HepG2 (cell line): ENCODE measurements around the gene GSK3A. TPM values are rescaled to one million over a fixed set of nuclear protein-coding genes. Genes with fewer than 3 reads are reported as not detected.

Source experiments
- HINFP ChIP-seq: sonication (generic); formaldehyde crosslinking; IDR thresholded peaks from 2 replicates; pipeline ENCODE4 v1.4.0; 2020; ENCODE audit warnings: low read depth, mild to moderate bottlenecking, missing genetic modification reagents
- IRX3 ChIP-seq: sonication (generic); formaldehyde crosslinking; IDR thresholded peaks from 2 replicates; pipeline ENCODE4 v1.8.1; 2023; ENCODE audit warnings: mild to moderate bottlenecking, low read depth, missing genetic modification reagents, borderline replicate concordance
- LCORL ChIP-seq, 2 experiments: fragments of 450-650 bp in 1 of 2; sonication (generic) in 1 of 2; formaldehyde crosslinking in 1 of 2; IDR thresholded peaks; 2 replicates each; pipeline versions ENCODE4 v1.5.0 to v1.6.1; 2017 to 2020; ENCODE audit warnings: antibody characterized with exemption in 1 of 2, missing genetic modification reagents in 1 of 2
- MAF1 ChIP-seq: sonication (generic); formaldehyde crosslinking; IDR thresholded peaks from 2 replicates; pipeline ENCODE4 v1.5.0; 2020; ENCODE audit warnings: missing genetic modification reagents, borderline replicate concordance
- MTF2 ChIP-seq: sonication (generic); formaldehyde crosslinking; IDR thresholded peaks from 2 replicates; pipeline ENCODE4 v1.5.0; 2020; ENCODE audit warnings: missing genetic modification reagents, borderline replicate concordance
- PRDM4 ChIP-seq: sonication (generic); formaldehyde crosslinking; IDR thresholded peaks from 2 replicates; pipeline ENCODE4 v1.9.0; 2021; ENCODE audit warnings: missing genetic modification reagents, borderline replicate concordance
- SNAI1 ChIP-seq: sonication (generic); formaldehyde crosslinking; IDR thresholded peaks from 2 replicates; pipeline ENCODE4 v1.5.0; 2020; ENCODE audit warnings: mild to moderate bottlenecking, missing genetic modification reagents, borderline replicate concordance
- SRSF9 ChIP-seq: fragments of 200-400 bp; formaldehyde crosslinking; IDR thresholded peaks from 2 replicates; pipeline ENCODE4 v1.6.1; 2018; ENCODE audit warnings: borderline replicate concordance, mild to moderate bottlenecking, low read depth, low read length; ENCODE audit not compliant: insufficient read depth, poor library complexity, severe bottlenecking
- TCF7L2 ChIP-seq: IDR thresholded peaks from 2 replicates; pipeline ENCODE4 v1.6.1; 2011; ENCODE audit warnings: mild to moderate bottlenecking, low read depth, low read length, moderate library complexity
- TOPORS ChIP-seq: sonication (generic); formaldehyde crosslinking; IDR thresholded peaks from 2 replicates; pipeline ENCODE4 v1.8.0; 2023; ENCODE audit warnings: mild to moderate bottlenecking, missing genetic modification reagents
- ZBTB3 ChIP-seq: sonication (generic); formaldehyde crosslinking; IDR thresholded peaks from 2 replicates; pipeline ENCODE4 v1.4.0; 2020; ENCODE audit warnings: low read depth, mild to moderate bottlenecking, moderate library complexity, missing genetic modification reagents, borderline replicate concordance
- ZEB1 ChIP-seq: IDR thresholded peaks from 2 replicates; pipeline ENCODE4 v1.6.1; 2012; ENCODE audit warnings: mild to moderate bottlenecking, low read depth, inconsistent platforms; ENCODE audit not compliant: insufficient replicate concordance
- ZFP1 ChIP-seq: IDR thresholded peaks from 2 replicates; pipeline ENCODE4 v1.6.1; 2016
- ZNF101 ChIP-seq: sonication (generic); formaldehyde crosslinking; IDR thresholded peaks from 2 replicates; pipeline ENCODE4 v1.4.0; 2020; ENCODE audit warnings: mild to moderate bottlenecking, low read depth, missing genetic modification reagents, borderline replicate concordance
- ZNF138 ChIP-seq: sonication (generic); formaldehyde crosslinking; IDR thresholded peaks from 2 replicates; pipeline ENCODE4 v1.5.0; 2020; ENCODE audit warnings: mild to moderate bottlenecking, low read depth, missing genetic modification reagents
- ZNF230 ChIP-seq: sonication (generic); formaldehyde crosslinking; IDR thresholded peaks from 2 replicates; pipeline ENCODE4 v1.4.0; 2020; ENCODE audit warnings: mild to moderate bottlenecking, missing genetic modification reagents
- ZNF362 ChIP-seq: sonication (generic); formaldehyde crosslinking; IDR thresholded peaks from 2 replicates; pipeline ENCODE4 v1.4.0; 2020; ENCODE audit warnings: missing genetic modification reagents, mild to moderate bottlenecking, borderline replicate concordance
- ZNF430 ChIP-seq: sonication (generic); formaldehyde crosslinking; IDR thresholded peaks from 2 replicates; pipeline ENCODE4 v1.9.0; 2021; ENCODE audit warnings: mild to moderate bottlenecking, missing genetic modification reagents
- ZNF510 ChIP-seq: sonication (generic); formaldehyde crosslinking; IDR thresholded peaks from 2 replicates; pipeline ENCODE4 v1.4.0; 2020; ENCODE audit warnings: low read depth, mild to moderate bottlenecking, missing genetic modification reagents
- polyA plus RNA-seq, 8 experiments: library from polyadenylated mRNA; depleted of rRNA in 3 of 8; stranded (reverse) in 7 of 8; unstranded in 1 of 8; fragments of >200 nt; fragmentation: Illumina TruSeq in 4 of 8; extraction: Trizol in 4 of 8; gene quantifications; 2 replicates each; pipeline versions ENCODE4 v1.2.1 to v1.2.3, GENCODE V29; 2011 to 2016; ENCODE audit warnings: low read depth in 4 of 8, missing spikeins in 1 of 8, mixed read lengths in 1 of 8; ENCODE audit not compliant: insufficient read depth in 1 of 8
- total RNA-seq, 5 experiments: library from RNA; depleted of rRNA; stranded (reverse); fragments of >200 nt; fragmentation: Illumina TruSeq; extraction: Trizol; gene quantifications; 2 replicates each; pipeline ENCODE4 v1.2.3, GENCODE V29; 2016; ENCODE audit warnings: low read depth in 1 of 5
- TF ChIP-seq, protein P1 (sequence below): sonication (generic); formaldehyde crosslinking; IDR thresholded peaks from 2 replicates; pipeline ENCODE4 v1.5.0; 2020; ENCODE audit warnings: mild to moderate bottlenecking, missing genetic modification reagents

The GSK3A gene
- total and polyA plus RNA-seq, 2 of the 13 experiments (the other 11 are each of a cell fraction or from before 2014, with no cell fraction given): 16.9 to 52.5 TPM

DNA sequence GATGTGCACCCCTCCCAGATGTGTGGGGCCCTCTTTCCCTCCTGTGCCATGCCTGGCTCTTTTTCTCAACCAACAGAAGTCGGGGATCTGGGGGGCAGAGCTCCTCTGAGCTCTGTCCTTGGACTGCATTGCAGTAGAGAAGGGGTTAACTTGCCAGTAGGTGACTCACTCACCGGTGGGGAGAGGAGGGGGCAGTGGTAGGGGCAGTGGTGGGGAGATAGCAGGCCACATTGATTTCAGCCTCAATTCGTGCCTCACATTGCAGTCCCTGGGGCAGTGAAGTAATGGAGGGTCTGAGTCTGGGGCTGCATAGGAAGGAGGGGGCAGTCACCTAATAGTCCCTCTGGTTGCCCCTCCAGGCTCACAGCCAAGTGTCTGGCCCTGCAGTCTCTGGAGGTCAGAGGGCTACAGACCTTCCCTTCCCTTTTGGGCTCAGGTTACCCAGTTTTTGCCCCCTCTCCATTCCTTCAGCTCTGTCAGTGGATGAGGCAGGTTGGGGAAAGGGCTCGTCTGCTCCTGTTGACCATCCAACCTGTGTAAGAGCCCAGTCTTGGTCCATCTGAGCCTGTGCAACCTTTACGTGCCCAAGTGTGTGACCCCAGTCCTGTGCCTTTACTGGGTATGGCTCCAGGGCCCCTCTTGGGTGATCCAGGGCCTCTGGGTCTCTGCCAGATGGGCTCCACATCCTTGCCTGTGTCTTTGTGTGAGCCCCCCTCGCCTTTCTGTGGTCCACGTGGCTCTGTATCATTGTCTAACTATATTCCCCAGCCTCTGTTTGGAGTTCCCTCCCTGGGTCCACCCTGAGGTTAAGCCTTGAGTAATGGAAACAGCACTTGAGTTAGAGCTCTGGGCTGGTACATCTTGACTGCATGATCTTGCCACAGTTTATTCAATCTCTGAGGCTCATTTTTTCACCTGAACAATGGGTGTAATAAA lies 39.7 kb upstream of the GSK3A start (continued):
- TF ChIP-seq ZNF362 (CRISPR knock-in tag): no peak
- no peak for TF ChIP-seq MAF1 (CRISPR knock-in tag)
- no peak for TF ChIP-seq ZNF138 (CRISPR knock-in tag)
- TF ChIP-seq PRDM4 (CRISPR knock-in tag): no peak
- TF ChIP-seq, protein P1, sequence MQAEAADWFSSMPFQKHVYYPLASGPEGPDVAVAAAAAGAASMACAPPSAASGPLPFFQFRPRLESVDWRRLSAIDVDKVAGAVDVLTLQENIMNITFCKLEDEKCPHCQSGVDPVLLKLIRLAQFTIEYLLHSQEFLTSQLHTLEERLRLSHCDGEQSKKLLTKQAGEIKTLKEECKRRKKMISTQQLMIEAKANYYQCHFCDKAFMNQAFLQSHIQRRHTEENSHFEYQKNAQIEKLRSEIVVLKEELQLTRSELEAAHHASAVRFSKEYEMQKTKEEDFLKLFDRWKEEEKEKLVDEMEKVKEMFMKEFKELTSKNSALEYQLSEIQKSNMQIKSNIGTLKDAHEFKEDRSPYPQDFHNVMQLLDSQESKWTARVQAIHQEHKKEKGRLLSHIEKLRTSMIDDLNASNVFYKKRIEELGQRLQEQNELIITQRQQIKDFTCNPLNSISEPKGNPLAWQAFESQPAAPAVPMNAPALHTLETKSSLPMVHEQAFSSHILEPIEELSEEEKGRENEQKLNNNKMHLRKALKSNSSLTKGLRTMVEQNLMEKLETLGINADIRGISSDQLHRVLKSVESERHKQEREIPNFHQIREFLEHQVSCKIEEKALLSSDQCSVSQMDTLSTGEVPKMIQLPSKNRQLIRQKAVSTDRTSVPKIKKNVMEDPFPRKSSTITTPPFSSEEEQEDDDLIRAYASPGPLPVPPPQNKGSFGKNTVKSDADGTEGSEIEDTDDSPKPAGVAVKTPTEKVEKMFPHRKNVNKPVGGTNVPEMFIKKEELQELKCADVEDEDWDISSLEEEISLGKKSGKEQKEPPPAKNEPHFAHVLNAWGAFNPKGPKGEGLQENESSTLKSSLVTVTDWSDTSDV: no peak
- no peak for TF ChIP-seq MTF2 (CRISPR knock-in tag)
- no peak for TF ChIP-seq ZNF101 (CRISPR knock-in tag)
- no peak for TF ChIP-seq ZFP1 (CRISPR knock-in tag)
- TF ChIP-seq ZBTB3 (CRISPR knock-in tag): no peak
- TF ChIP-seq HINFP (CRISPR knock-in tag): no peak
- TF ChIP-seq ZNF430 (CRISPR knock-in tag): no peak; the same call in 1 of the 2 replicates
- TF ChIP-seq ZNF510: no peak
- TF ChIP-seq ZNF230 (CRISPR knock-in tag): peak; percentile 54; the same call in 1 of the 2 replicates
- TF ChIP-seq IRX3 (CRISPR knock-in tag): no peak
- TF ChIP-seq SNAI1: no peak
- no peak for TF ChIP-seq ZEB1
- no peak for TF ChIP-seq TOPORS (CRISPR knock-in tag)
- TF ChIP-seq LCORL (IDR thresholded peaks at IDR 0.05): no peak
- TF ChIP-seq LCORL (CRISPR knock-in tag; IDR thresholded peaks at IDR 0.05): 0 out of 2 replicates have a peak, but pooled peaks have one; percentile 39
- TF ChIP-seq SRSF9: no peak
- no peak for TF ChIP-seq TCF7L2
